Gastrocnemius medialis (tissue), 4 donors: ENCODE data around the gene TGFBR2. TPM values are rescaled to one million over a fixed set of nuclear protein-coding genes. Genes with fewer than 3 reads are reported as not detected.

Experiments
- ATAC-seq, 2 donors: fragments of 150-250 bp; one replicate each; pipeline ENCODE4 v1.9.1; 2016
- DNase-seq, 2 donors: peaks; one replicate each; pipeline ENCODE4 v3.0.0-alpha.2; 2019
- H3K27ac ChIP-seq, 4 donors: fragments of 200-600 bp; sonication (generic); 1 replicate in 1 of 4; 2 replicates in 3 of 4; pipeline ENCODE4 v1.5.1; 2016 to 2018; ENCODE audit warnings: mild to moderate bottlenecking in 2 of 4, moderate library complexity in 1 of 4
- H3K27me3 ChIP-seq, 3 donors: fragments of 200-600 bp; sonication (generic) in 2 of 3; 1 replicate in 1 of 3; 2 replicates in 2 of 3; pipeline versions ENCODE4 v1.5.1 to v1.6.0; 2016 to 2019; ENCODE audit warnings: mild to moderate bottlenecking in 1 of 3, moderate library complexity in 1 of 3
- H3K36me3 ChIP-seq, 2 donors: fragments of 200-600 bp; sonication (generic) in 1 of 2; one replicate each; pipeline ENCODE4 v1.5.1; 2017 to 2018
- H3K4me1 ChIP-seq, 2 donors: fragments of 200-600 bp; sonication (generic) in 1 of 2; one replicate each; pipeline ENCODE4 v1.5.1; 2016 to 2017; ENCODE audit warnings: mild to moderate bottlenecking in 2 of 2
- H3K4me3 ChIP-seq, 4 donors: fragments of 200-600 bp; sonication (generic) in 3 of 4; 1 replicate in 1 of 4; 2 replicates in 3 of 4; pipeline ENCODE4 v1.5.1; 2016 to 2019; ENCODE audit warnings: mild to moderate bottlenecking in 2 of 4
- H3K9me3 ChIP-seq, 3 donors: fragments of 200-600 bp; sonication (generic) in 2 of 3; 1 replicate in 1 of 3; 2 replicates in 2 of 3; pipeline ENCODE4 v1.5.1; 2016 to 2019
- CTCF ChIP-seq, 5 experiments: fragments of 450-650 bp in 3 of 5; fragments of 200-600 bp in 2 of 5; sonication (generic) in 2 of 5; IDR thresholded peaks in 4 of 5; conservative IDR thresholded peaks in 1 of 5; 1 replicate in 4 of 5; 2 replicates in 1 of 5; pipeline ENCODE4 v1.5.1; 2016 to 2019; ENCODE audit warnings: antibody characterized with exemption in 5 of 5, mild to moderate bottlenecking in 3 of 5, moderate library complexity in 3 of 5
- POLR2A ChIP-seq, 2 donors: fragments of 450-650 bp; IDR thresholded peaks; one replicate each; pipeline ENCODE4 v1.6.1; 2017; ENCODE audit warnings: antibody characterized with exemption in 2 of 2, mild to moderate bottlenecking in 2 of 2, moderate library complexity in 2 of 2
- in situ Hi-C, 4 donors: fragments of 200-750 bp; cut with MboI; loops; one replicate each; pipeline versions ENCODE4 v1.15.0 to v1.8.0; 2017; ENCODE audit warnings: low sequenced_read_pairs in 4 of 4
- intact Hi-C: fragments of 100-400 bp; cut with DNase I; formaldehyde crosslinking; loops from one replicate; pipeline ENCODE4 v1.15.1; 2023; ENCODE audit warnings: low total_unique reads
- total RNA-seq, 4 donors: library from RNA; depleted of rRNA; stranded (reverse); fragments of >200 nt; gene quantifications; one replicate each; pipeline versions ENCODE4 v1.1.0 to v1.2.3, GENCODE V29; 2016

Gene TGFBR2
- total RNA-seq, 4 donors from 2014 or later: 38.3 to 53.8 (median 47.2) TPM

- Histone ChIP-seq H3K9me3 (no peaks in the 10 kb centered on the region), H3K4me3 (no peak overlapping the region), H3K4me1 (peaks cover 43 to 68% of the 10 kb centered on the region in 2 donors), H3K27ac (no peak overlapping the region), H3K36me3 (no peaks in the 10 kb centered on the region), H3K27me3 (no peaks in the 10 kb centered on the region)
- DNase-seq (no peak), ATAC-seq (no peak)
- intact Hi-C loops (no loop called here), in situ Hi-C loops (no loop called here)
- TF ChIP-seq POLR2A (IDR thresholded peaks at IDR 0.05): no peak
- no peak for TF ChIP-seq CTCF (IDR thresholded peaks at IDR 0.05 in 4 of 5, conservative IDR thresholded peaks at IDR 0.05 in 1 of 5)
Observed at GRCh38 chr3:30634761-30635735, 28.6 kb downstream of the TGFBR2 start.

- DNase-seq (no peak), ATAC-seq (no peak)
- Histone ChIP-seq H3K4me1 (peaks cover 28 to 62% of the 10 kb centered on the region in 2 donors), H3K9me3 (no peaks in the 10 kb centered on the region), H3K27ac (no peak overlapping the region), H3K27me3 (no peaks in the 10 kb centered on the region), H3K36me3 (no peaks in the 10 kb centered on the region), H3K4me3 (no peak overlapping the region)
- in situ Hi-C loops (no loop called here), intact Hi-C loops (no loop called here)
- TF ChIP-seq POLR2A (IDR thresholded peaks at IDR 0.05) (no peak), CTCF (IDR thresholded peaks at IDR 0.05 in 4 of 5, conservative IDR thresholded peaks at IDR 0.05 in 1 of 5) (no peak)
Observed at GRCh38 chr3:30637310-30638219, 31.2 kb downstream of the TGFBR2 start.

GRCh38 chr3:30638685-30639412, 32.4 kb downstream of the TGFBR2 start:
- intact Hi-C loops (no loop called here), in situ Hi-C loops (no loop called here)
- Histone ChIP-seq H3K27me3 (no peaks in the 10 kb centered on the region), H3K27ac (no peak overlapping the region), H3K36me3 (no peaks in the 10 kb centered on the region), H3K4me3 (no peak overlapping the region), H3K9me3 (no peaks in the 10 kb centered on the region), H3K4me1 (peaks cover 36 to 62% of the 10 kb centered on the region in 2 donors)
- TF ChIP-seq CTCF (IDR thresholded peaks at IDR 0.05 in 4 of 5, conservative IDR thresholded peaks at IDR 0.05 in 1 of 5): no peak
- no peak for TF ChIP-seq POLR2A (IDR thresholded peaks at IDR 0.05)
- ATAC-seq: no peak
- no peak for DNase-seq

- Histone ChIP-seq H3K27ac (no peak overlapping the region), H3K4me3 (no peak overlapping the region), H3K4me1 (peaks cover 34 to 59% of the 10 kb centered on the region in 2 donors), H3K36me3 (peaks cover 0 to 2% of the 10 kb centered on the region in 2 donors), H3K9me3 (no peaks in the 10 kb centered on the region), H3K27me3 (no peaks in the 10 kb centered on the region)
- in situ Hi-C loops: no loop called here
- no peak for DNase-seq
- intact Hi-C loops: no loop called here
- no peak for ATAC-seq
- TF ChIP-seq POLR2A (IDR thresholded peaks at IDR 0.05) (no peak), CTCF (IDR thresholded peaks at IDR 0.05 in 4 of 5, conservative IDR thresholded peaks at IDR 0.05 in 1 of 5) (no peak)
Observed at GRCh38 chr3:30639937-30640336, 33.5 kb downstream of the TGFBR2 start.
